ENCODE measurements around the gene UCN. TPM values are rescaled to one million over a fixed set of nuclear protein-coding genes. Genes with fewer than 3 reads are reported as not detected.
A peak's percentile ranks its signal among the peaks of the same experiment; 100 is the strongest.

The UCN gene
- total RNA-seq, 1 donor from 2014 or later, result 1.8 TPM

DNA sequence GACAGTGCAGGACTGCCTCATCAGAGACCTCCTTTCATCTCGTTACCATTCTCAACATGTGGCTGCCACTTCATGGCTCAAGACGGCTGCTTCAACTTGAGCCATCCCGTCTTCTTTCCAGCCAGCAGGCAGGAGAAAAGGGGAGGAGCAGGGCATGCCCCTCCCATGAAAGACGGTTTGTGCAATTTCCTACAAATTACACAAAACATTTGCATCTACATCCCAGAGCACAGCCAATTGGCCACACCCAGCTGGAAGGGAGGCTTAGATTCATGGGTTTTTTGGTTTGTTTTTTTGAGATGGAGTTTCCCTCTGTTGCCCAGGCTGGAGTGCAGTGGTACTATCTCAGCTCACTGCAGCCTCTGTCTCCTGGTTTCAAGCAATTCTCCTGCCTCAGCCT lies 11.8 kb downstream of the UCN start:
- no peak for FAIRE-seq

DNA sequence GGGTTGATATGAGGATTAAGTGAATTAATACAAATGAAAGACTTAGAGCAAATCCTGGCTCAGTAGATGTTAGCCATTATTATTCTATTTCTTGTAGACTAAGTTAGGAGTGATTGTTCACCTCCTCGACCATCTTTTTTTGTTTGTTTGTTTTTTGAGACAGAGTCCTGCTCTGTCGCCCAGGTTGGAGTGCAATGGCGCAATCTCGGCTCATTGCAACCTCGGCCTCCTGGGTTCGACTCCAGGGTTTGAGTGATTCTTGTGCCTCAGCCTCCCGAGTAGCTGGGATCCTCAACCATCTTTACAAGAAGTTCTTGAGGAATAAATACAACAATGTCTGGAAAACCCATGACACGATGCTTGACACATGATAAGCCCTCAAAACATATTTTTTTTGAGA lies 13.3 kb downstream of the UCN start:
- DNase-seq (ENCODE audit: low read depth) (no peak), FAIRE-seq (no peak)
- no peak overlapping the region for H3K4me3 ChIP-seq (ENCODE audit: low read depth, low read length)
- peaks cover 4% of the 10 kb centered on the region for H3K27me3 ChIP-seq (ENCODE audit: control insufficient read depth, insufficient read depth, low read length)
- no peaks in the 10 kb centered on the region for H3K36me3 ChIP-seq (ENCODE audit: control insufficient read depth, insufficient read depth, low read length)
- TF ChIP-seq, protein P1, sequence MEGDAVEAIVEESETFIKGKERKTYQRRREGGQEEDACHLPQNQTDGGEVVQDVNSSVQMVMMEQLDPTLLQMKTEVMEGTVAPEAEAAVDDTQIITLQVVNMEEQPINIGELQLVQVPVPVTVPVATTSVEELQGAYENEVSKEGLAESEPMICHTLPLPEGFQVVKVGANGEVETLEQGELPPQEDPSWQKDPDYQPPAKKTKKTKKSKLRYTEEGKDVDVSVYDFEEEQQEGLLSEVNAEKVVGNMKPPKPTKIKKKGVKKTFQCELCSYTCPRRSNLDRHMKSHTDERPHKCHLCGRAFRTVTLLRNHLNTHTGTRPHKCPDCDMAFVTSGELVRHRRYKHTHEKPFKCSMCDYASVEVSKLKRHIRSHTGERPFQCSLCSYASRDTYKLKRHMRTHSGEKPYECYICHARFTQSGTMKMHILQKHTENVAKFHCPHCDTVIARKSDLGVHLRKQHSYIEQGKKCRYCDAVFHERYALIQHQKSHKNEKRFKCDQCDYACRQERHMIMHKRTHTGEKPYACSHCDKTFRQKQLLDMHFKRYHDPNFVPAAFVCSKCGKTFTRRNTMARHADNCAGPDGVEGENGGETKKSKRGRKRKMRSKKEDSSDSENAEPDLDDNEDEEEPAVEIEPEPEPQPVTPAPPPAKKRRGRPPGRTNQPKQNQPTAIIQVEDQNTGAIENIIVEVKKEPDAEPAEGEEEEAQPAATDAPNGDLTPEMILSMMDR (IDR thresholded peaks at IDR 0.05; ENCODE audit: insufficient read depth, low read length, severe bottlenecking), result no peak

More for the DNA sequence above, 11.8 kb downstream of the UCN start:
- TF ChIP-seq, protein P1 (IDR thresholded peaks at IDR 0.05; ENCODE audit: insufficient read depth, low read length, severe bottlenecking), result no peak
- Histone ChIP-seq H3K27me3 (ENCODE audit: control insufficient read depth, insufficient read depth, low read length) (peaks cover 4% of the 10 kb centered on the region), H3K4me3 (ENCODE audit: low read depth, low read length) (no peak overlapping the region), H3K36me3 (ENCODE audit: control insufficient read depth, insufficient read depth, low read length) (no peaks in the 10 kb centered on the region)
- DNase-seq (ENCODE audit: low read depth), result no peak

DNA sequence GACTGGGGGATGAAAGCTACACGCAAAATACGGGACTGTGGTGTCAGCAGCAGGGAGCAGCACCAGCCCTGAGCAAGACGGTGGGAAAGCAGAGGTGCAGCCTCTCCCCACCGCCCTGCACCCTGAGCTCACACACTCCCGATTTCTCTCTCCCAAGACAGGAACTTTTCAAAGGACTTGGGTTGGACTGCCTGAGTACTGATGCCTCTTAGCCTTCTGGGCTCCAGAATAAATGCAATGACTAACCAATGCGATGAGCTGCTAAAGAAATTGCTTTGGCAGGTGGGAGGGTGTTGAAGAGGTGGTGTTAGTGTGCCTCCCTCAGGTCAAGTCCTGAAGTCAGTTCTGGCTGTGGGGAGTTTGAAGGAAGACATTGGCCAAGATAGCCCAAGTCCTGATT lies 16.4 kb downstream of the UCN start:
- Histone ChIP-seq H3K36me3 (ENCODE audit: control insufficient read depth, insufficient read depth, low read length) (no peaks in the 10 kb centered on the region), H3K4me3 (ENCODE audit: low read depth, low read length) (no peak overlapping the region), H3K27me3 (ENCODE audit: control insufficient read depth, insufficient read depth, low read length) (peaks cover 4% of the 10 kb centered on the region)
- TF ChIP-seq, protein P1 (IDR thresholded peaks at IDR 0.05; ENCODE audit: insufficient read depth, low read length, severe bottlenecking), result no peak
- peak; percentile 8 for DNase-seq (ENCODE audit: low read depth)
- FAIRE-seq, result no peak

DNA sequence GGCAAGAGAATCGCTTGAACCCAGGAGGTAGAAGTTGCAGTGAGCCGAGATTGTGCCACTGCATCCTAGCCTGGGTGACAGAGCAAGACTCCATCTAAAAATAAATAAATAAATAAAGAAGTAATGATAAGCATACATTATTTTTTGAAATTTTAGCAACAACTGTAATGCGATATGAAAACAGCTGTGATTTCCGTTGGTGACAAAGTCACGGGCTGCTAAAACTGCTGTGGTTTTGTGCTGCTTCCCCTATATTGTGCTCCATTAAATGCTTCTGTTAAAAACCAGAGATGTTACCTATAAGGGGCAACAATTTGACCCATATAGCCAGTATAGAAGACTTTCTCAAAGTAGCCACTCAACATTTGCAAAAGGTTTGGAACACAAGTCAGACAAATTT lies 17.7 kb downstream of the UCN start:
- H3K36me3 ChIP-seq (ENCODE audit: control insufficient read depth, insufficient read depth, low read length), result no peaks in the 10 kb centered on the region
- TF ChIP-seq, protein P1 (IDR thresholded peaks at IDR 0.05; ENCODE audit: insufficient read depth, low read length, severe bottlenecking), result no peak
- no peak overlapping the region for H3K4me3 ChIP-seq (ENCODE audit: low read depth, low read length)
- peaks cover 2% of the 10 kb centered on the region for H3K27me3 ChIP-seq (ENCODE audit: control insufficient read depth, insufficient read depth, low read length)
- FAIRE-seq, result no peak
- DNase-seq (ENCODE audit: low read depth), result no peak

DNA sequence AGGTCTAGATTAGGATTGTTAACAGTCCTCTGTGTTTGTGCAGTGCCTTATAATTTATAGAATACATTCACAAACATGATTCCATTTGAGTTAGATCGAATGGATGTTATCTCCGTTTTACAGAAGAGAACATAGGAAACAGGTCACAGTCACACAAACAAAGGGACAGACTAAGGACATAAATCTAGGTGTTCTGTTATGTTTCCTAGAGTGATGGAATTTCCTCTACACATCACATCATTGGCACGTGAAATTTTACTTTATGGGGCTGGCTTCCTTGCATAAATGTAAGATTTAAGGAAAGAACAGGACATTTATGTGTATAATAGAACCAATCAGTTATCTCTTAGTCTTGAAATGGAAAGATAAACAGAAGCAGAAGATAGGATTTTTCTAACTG lies 19.6 kb downstream of the UCN start:
- DNase-seq (ENCODE audit: low read depth) (no peak), FAIRE-seq (no peak)
- Histone ChIP-seq H3K36me3 (ENCODE audit: control insufficient read depth, insufficient read depth, low read length) (no peaks in the 10 kb centered on the region), H3K4me3 (ENCODE audit: low read depth, low read length) (no peak overlapping the region), H3K27me3 (ENCODE audit: control insufficient read depth, insufficient read depth, low read length) (peaks cover 3% of the 10 kb centered on the region)
- TF ChIP-seq, protein P1 (IDR thresholded peaks at IDR 0.05; ENCODE audit: insufficient read depth, low read length, severe bottlenecking), result no peak

DNA sequence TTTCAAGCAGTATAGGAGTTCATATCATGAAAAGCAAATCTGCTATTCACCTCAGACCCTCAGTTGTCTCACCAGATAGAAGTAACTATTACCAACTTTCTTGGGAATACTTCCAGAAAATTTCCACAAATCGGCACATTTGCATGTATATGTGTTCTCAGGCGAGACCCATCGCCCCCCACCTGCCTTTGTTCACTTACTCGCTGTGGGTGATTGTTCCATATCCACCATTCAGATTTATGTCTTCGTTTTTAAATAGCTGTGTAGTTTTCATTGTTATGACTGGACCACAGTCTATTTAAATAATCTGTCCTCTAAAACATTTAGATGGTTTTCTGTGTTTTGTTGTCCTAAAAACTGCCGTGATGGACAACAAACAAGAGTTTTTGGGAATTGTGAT lies 22.8 kb downstream of the UCN start:
- Histone ChIP-seq H3K36me3 (ENCODE audit: control insufficient read depth, insufficient read depth, low read length) (no peaks in the 10 kb centered on the region), H3K4me3 (ENCODE audit: low read depth, low read length) (no peak overlapping the region), H3K27me3 (ENCODE audit: control insufficient read depth, insufficient read depth, low read length) (peaks cover 5% of the 10 kb centered on the region)
- TF ChIP-seq, protein P1 (IDR thresholded peaks at IDR 0.05; ENCODE audit: insufficient read depth, low read length, severe bottlenecking), result no peak
- FAIRE-seq, result no peak
- no peak for DNase-seq (ENCODE audit: low read depth)

Data from bronchial epithelial cell (primary cell).